ENCODE results near the gene PLET1. TPM values are rescaled to one million over a fixed set of nuclear protein-coding genes. Genes with fewer than 3 reads are reported as not detected.

Gene PLET1
- total RNA-seq, 4 donors from 2014 or later: not detected

DNA sequence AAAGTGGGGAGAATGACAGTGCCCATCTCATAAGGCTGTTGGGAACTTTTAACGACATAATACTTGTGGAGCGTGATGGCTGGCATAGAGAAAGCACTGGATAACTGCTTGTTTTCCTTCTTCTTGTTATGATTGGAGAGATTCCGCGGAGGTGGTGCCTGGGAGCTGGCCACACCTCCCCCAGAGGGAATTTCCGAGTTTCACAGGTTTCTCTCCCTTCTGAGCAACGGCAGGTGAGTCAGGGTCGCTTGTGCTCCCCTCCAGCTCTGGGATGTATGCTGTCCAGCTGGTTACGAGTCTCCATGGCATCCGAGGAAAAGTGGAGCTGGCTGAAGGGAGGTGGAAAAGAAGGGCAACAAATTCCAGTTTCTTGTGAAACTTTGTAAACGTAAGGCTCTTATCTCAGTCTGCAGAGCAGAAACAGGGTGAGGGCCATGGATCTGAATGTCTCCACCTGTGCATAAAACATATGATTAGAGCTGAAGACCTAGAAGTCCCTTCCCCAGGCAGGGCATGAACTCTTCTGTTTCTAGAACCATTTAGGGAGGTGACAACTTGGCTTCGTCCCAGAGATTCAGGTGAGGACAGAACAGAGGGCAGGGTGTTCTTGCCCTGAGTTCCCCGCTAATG, 10.0 kb upstream of the PLET1 start:
- H3K4me1 ChIP-seq: no peaks in the 10 kb centered on the region
- H3K27ac ChIP-seq: no peak overlapping the region

DNA sequence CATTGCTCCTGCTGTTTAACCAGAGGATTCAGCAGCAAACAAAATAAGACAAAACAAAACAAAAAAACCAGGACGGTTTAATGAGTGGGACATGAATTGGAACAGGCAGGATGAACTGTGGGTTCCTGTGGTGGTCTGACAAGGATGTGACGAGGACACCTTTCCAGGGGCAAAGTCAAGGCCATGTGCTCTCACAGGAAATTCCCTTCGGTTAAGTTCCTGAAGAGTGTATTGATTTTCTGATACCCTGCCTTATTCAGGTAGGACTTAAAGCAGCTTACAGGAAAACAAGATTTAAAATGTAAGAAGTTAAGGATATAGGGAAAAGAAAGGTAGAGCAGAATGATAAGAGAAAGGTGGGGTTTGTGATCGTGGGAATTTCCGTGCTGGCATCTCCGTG, 8.5 kb upstream of the PLET1 start:
- TF ChIP-seq POLR2A (IDR thresholded peaks at IDR 0.05): no peak
- TF ChIP-seq, protein P1, sequence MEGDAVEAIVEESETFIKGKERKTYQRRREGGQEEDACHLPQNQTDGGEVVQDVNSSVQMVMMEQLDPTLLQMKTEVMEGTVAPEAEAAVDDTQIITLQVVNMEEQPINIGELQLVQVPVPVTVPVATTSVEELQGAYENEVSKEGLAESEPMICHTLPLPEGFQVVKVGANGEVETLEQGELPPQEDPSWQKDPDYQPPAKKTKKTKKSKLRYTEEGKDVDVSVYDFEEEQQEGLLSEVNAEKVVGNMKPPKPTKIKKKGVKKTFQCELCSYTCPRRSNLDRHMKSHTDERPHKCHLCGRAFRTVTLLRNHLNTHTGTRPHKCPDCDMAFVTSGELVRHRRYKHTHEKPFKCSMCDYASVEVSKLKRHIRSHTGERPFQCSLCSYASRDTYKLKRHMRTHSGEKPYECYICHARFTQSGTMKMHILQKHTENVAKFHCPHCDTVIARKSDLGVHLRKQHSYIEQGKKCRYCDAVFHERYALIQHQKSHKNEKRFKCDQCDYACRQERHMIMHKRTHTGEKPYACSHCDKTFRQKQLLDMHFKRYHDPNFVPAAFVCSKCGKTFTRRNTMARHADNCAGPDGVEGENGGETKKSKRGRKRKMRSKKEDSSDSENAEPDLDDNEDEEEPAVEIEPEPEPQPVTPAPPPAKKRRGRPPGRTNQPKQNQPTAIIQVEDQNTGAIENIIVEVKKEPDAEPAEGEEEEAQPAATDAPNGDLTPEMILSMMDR (IDR thresholded peaks at IDR 0.05): no peak
- H3K4me1 ChIP-seq: no peaks in the 10 kb centered on the region
- intact Hi-C loops (cut with DNase I; ENCODE audit: low total_unique reads): no loop called here
- H3K27ac ChIP-seq: no peak overlapping the region
- H3K9me3 ChIP-seq: no peaks in the 10 kb centered on the region
- no peak for DNase-seq
- no peaks in the 10 kb centered on the region for H3K27me3 ChIP-seq
- no peaks in the 10 kb centered on the region for H3K36me3 ChIP-seq
- H3K4me3 ChIP-seq: no peak overlapping the region

More for the DNA sequence above, 10.0 kb upstream of the PLET1 start:
- H3K36me3 ChIP-seq: no peaks in the 10 kb centered on the region
- no peak for DNase-seq
- no peaks in the 10 kb centered on the region for H3K27me3 ChIP-seq
- no peak for TF ChIP-seq POLR2A (IDR thresholded peaks at IDR 0.05)
- TF ChIP-seq, protein P1 (IDR thresholded peaks at IDR 0.05): no peak
- no peak overlapping the region for H3K4me3 ChIP-seq
- intact Hi-C loops (cut with DNase I; ENCODE audit: low total_unique reads): no loop called here
- no peaks in the 10 kb centered on the region for H3K9me3 ChIP-seq

DNA sequence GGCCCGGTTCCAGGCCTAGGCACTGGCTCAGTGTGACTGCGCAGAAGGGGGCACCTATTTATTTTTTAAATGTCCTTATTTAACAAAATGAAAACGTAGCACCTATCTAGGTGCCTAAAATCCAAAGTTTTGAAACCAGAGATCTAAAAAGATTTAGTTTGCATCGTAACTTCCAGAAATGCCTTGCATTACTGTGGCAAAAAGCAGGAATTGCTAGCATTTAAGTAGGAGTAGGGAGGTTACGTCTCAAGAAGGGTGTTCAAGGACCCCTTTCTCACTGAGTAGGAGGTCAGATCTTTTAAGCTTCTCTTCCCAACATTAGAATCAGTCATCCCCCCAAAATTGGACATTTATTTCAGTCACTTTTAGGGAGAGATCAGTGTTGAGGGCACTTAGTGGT, 7.7 kb upstream of the PLET1 start:
- no peak for TF ChIP-seq POLR2A (IDR thresholded peaks at IDR 0.05)
- TF ChIP-seq, protein P1 (IDR thresholded peaks at IDR 0.05): no peak
- intact Hi-C loops (cut with DNase I; ENCODE audit: low total_unique reads): no loop called here
- no peak overlapping the region for H3K27ac ChIP-seq
- no peaks in the 10 kb centered on the region for H3K4me1 ChIP-seq
- no peak for DNase-seq
- no peaks in the 10 kb centered on the region for H3K27me3 ChIP-seq
- no peaks in the 10 kb centered on the region for H3K9me3 ChIP-seq
- no peak overlapping the region for H3K4me3 ChIP-seq
- H3K36me3 ChIP-seq: no peaks in the 10 kb centered on the region

DNA sequence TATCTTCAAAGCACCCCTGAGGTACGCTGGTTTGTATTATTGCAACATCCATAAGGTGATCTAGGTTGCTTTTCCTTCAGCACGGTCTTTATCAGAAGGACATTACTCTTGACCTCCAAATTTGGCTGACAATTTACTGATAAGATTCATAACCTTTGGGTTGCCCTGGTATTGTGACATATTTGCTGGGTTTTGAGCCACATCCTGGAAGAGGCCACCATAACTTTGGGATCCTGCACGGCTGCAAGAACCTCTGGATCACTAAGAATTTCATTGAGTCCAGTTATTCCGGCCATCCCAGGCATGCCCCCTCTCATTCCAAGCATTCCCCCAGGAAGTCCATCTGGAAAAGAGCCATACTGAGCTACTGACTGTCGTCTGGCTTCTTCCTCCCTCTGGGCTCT, 6.5 kb upstream of the PLET1 start:
- TF ChIP-seq, protein P1 (IDR thresholded peaks at IDR 0.05): no peak
- TF ChIP-seq POLR2A (IDR thresholded peaks at IDR 0.05): no peak
- Histone ChIP-seq H3K4me1 (no peaks in the 10 kb centered on the region), H3K4me3 (no peak overlapping the region), H3K36me3 (no peaks in the 10 kb centered on the region), H3K9me3 (no peaks in the 10 kb centered on the region), H3K27ac (no peak overlapping the region), H3K27me3 (no peaks in the 10 kb centered on the region)
- no peak for DNase-seq
- intact Hi-C loops (cut with DNase I; ENCODE audit: low total_unique reads): no loop called here

DNA sequence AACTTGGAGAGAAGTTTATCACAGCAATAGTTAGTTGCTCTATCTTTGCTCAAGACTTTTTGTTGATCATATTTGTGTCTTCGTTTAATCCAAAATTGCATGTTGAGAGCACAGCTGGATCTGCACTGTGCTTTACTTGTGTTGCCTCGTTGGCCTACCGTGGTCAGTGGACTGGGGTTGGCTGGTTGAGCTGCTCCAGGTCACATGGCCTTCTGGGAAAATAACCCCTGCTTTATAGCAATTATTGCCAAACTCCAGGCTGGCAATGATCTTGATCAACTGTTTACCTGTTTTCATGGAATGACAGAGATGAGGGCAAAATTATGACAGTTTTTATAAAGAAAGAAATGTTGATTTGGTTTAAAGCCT, 5.7 kb upstream of the PLET1 start:
- Histone ChIP-seq H3K9me3 (no peaks in the 10 kb centered on the region), H3K27ac (peak overlapping the region in 1 of 2 donors; percentile 33), H3K27me3 (no peaks in the 10 kb centered on the region), H3K4me1 (no peaks in the 10 kb centered on the region), H3K36me3 (no peaks in the 10 kb centered on the region), H3K4me3 (no peak overlapping the region)
- no peak for DNase-seq
- intact Hi-C loops (cut with DNase I; ENCODE audit: low total_unique reads): no loop called here
- TF ChIP-seq, protein P1 (IDR thresholded peaks at IDR 0.05): no peak
- no peak for TF ChIP-seq POLR2A (IDR thresholded peaks at IDR 0.05)
